Measurements from ENCODE around the gene ELFN1.

The ELFN1 gene

GRCh38 chr7:1733206-1733907 lies 63.3 kb downstream of the ELFN1 start:
- no peak overlapping the region for H3K27ac ChIP-seq
- TF ChIP-seq ZFX (IDR thresholded peaks at IDR 0.05; ENCODE audit: borderline replicate concordance), result no peak
- peak; percentile 18; the same call in 1 of the 2 replicates for TF ChIP-seq CTCF (IDR thresholded peaks at IDR 0.05)

DNA sequence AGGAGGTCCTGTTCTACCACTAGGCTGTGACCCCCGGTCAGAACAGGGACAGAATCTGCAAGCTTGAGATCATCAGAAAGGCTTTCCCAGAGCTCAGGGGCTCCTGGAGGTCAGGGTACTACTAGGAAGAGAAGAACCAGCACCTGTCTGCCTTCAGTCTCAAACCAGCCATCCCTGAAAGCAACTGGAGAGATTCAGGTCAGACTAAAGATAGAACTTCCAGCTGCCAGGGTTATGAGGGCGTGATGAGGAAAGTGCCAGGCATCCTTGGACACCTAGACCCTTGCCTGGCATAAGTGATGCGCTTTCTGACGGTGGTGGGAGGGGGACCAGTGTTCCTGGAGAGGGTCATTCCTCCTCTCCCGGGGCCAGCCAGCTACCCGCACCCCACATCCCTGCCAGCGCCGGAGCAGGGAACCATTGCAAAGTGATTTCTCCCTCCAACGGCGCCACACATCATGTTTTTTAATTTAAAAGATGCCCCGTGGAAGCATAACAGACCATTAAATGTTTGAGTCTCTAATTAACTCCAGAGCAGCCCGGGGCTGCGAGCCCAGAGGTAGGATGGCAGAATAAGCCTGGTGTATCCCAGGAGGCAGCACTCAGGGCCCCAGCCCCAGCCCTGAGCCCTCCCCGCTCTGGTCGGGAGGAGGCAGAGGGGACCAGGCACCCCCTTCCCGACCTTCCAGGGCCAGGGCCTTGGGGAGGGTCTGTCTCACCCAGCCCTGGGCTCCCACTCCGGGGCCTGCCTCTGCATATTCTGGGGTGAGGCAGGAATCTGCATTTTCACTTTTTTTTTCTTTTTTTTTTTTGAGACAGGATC lies 64.0 kb downstream of the ELFN1 start:
- no peak overlapping the region for H3K27ac ChIP-seq

DNA sequence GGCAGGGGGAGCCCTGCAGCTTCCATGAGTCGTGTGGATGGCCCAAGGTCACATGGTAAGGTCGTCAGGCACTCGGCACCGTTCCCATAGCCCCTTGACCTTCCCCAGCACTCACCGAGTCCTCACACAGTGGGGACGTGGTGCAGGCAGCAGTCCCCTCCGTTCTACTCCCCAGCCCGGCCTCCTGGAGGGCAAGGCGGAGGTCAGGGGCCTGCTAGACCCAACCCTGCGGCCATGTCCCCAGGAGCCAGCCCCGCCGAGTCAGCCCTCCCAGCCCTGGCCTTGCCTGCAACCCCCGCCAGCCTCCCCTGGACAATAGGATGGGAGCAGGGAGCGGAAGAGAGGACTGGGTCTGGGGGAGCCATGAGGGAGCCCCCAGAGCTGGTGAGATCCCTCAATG lies 65.2 kb downstream of the ELFN1 start:
- no peak overlapping the region for H3K27ac ChIP-seq
- TF ChIP-seq ZFX (IDR thresholded peaks at IDR 0.05; ENCODE audit: borderline replicate concordance) (no peak), CTCF (IDR thresholded peaks at IDR 0.05) (no peak)

More for the DNA sequence above, 64.0 kb downstream of the ELFN1 start:
- TF ChIP-seq CTCF (IDR thresholded peaks at IDR 0.05) (no peak), ZFX (IDR thresholded peaks at IDR 0.05; ENCODE audit: borderline replicate concordance) (no peak)

DNA sequence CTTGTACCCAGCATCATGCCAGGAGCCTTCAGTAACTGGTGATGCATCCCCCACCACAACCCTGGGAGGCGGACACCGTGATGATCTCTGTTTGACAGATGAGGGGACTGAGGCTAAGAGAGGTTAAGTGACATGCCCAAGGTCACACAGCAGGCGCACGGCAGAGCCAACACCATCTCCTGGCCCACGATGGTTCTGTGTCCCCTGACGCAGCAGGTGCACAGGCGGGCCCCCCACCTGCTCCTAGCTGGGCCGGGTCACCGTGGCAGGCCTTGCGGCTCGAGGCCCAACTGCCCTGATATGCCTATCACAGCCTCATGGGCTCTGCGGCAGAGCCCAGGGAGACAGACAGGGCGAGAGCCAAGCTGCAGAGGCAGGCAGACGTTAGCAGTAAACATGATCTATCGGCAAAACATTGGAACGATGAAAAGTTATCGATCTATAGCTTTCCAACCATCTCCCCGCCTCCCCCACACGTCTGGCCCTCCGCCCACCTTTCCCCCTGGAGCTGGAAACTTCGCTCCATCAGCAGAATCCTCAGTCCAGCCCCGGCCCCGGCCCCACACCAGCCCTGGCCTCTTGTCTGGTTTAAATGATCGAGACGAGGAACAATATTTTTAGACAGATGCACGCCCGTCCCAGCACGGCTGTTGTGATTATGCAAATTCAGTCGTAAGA lies 65.9 kb downstream of the ELFN1 start:
- no peak overlapping the region for H3K27ac ChIP-seq
- no peak for TF ChIP-seq ZFX (IDR thresholded peaks at IDR 0.05; ENCODE audit: borderline replicate concordance)
- no peak for TF ChIP-seq CTCF (IDR thresholded peaks at IDR 0.05)

- H3K27ac ChIP-seq, result no peak overlapping the region
- TF ChIP-seq ZFX (IDR thresholded peaks at IDR 0.05; ENCODE audit: borderline replicate concordance) (no peak), CTCF (IDR thresholded peaks at IDR 0.05) (no peak)
Observed at GRCh38 chr7:1736484-1736817, 66.4 kb downstream of the ELFN1 start.

- TF ChIP-seq ZFX (IDR thresholded peaks at IDR 0.05; ENCODE audit: borderline replicate concordance), result no peak
- no peak for TF ChIP-seq CTCF (IDR thresholded peaks at IDR 0.05)
- no peak overlapping the region for H3K27ac ChIP-seq
Observed at GRCh38 chr7:1736830-1737229, 66.8 kb downstream of the ELFN1 start.

Measured in 22Rv1 (cell line).